NB4 (cell line): ENCODE results near the gene DNAJC8.

Experiments used
- DNase-seq: peaks from one replicate; pipeline ENCODE4 v3.0.0; 2010; ENCODE audit warnings: low read depth
- H3K4me3 ChIP-seq: one replicate; pipeline ENCODE4 v1.5.1; 2011; ENCODE audit warnings: mild to moderate bottlenecking, low read depth, low read length, moderate library complexity
- CTCF ChIP-seq: IDR thresholded peaks from one replicate; pipeline ENCODE4 v1.5.1; 2012; ENCODE audit warnings: low read depth, low read length
- MAX ChIP-seq: IDR thresholded peaks from 2 replicates; pipeline ENCODE4 v1.6.1; 2011; ENCODE audit warnings: low read depth, low read length
- MYC ChIP-seq: IDR thresholded peaks from 2 replicates; pipeline ENCODE4 v1.6.1; 2011; ENCODE audit warnings: low read depth, low read length
- POLR2A ChIP-seq: IDR thresholded peaks from 2 replicates; pipeline ENCODE4 v1.6.1; 2011; ENCODE audit warnings: mild to moderate bottlenecking; ENCODE audit not compliant: insufficient read length; ENCODE audit errors: extremely low read depth

DNAJC8 gene

GRCh38 chr1:28180306-28181305, 52.2 kb downstream of the DNAJC8 start:
- DNase-seq, result no peak
- TF ChIP-seq MAX (no peak), POLR2A (no peak), MYC (no peak), CTCF (no peak)

GRCh38 chr1:28178690-28179485, 53.9 kb downstream of the DNAJC8 start:
- TF ChIP-seq MYC (no peak), CTCF (no peak), POLR2A (no peak), MAX (no peak)
- DNase-seq, result no peak
- no peak overlapping the region for H3K4me3 ChIP-seq

More at GRCh38 chr1:28180306-28181305, 52.2 kb downstream of the DNAJC8 start:
- no peak overlapping the region for H3K4me3 ChIP-seq

DNA sequence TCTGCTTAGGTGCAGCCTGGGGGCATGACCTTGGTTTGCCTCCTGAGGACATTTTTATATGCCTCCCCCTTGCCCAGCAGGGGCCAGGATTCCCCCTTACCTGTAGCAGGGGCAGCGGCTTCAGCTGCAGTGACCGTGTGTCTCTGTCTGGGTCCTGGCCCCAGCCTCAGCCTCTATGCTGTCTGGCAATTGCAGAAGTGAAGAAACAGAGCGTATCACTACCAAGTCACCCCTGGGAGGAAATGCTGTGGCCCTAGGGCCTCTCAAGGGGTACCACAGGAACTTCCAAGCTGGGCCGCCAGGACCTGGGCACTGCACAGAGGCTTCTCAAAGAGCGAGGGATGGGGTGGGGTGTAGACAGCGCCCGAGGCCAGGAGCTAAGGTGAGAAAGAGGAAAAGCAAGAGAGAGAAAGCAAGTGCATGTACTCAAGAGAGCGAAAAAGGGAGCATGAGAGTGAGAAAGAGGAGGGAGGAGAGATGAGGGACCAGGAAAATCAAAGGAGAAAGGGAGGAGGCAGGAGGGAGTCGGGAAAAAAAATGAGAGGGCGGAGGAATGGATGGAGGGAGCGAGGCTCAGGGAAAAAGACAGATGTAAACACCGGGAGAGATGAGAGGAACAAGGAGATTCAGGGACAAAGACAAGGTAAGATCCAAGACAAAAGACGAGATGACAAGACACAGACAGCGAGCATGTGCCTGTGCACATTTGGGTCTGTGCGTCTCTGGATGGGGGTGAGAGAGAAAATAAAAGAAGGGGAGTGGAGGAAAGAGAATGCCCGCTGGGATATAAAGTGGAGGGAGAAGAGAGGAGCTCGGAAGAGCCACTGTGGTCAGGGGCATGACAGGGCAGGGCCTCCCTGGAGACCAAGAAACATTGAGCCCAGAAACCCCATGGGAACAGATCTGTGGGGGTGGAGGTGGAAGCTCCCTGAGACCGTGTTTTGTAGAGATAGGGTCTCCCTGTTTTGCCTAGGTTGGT, 56.0 kb downstream of the DNAJC8 start, which contains the start of gene PTAFR:
TSS of gene PTAFR (minus strand) at position 199 of the 979 bp plus-strand sequence. CDS start 25,669 bp downstream, outside the sequence.
- H3K4me3 ChIP-seq, result peak within 1 kb of the TSS; percentile 53
- TF ChIP-seq POLR2A (no peak), MYC (no peak), CTCF (no peak), MAX (peak; percentile 57; the same call in 1 of the 2 replicates)
- DNase-seq, result peak; percentile 90

DNA sequence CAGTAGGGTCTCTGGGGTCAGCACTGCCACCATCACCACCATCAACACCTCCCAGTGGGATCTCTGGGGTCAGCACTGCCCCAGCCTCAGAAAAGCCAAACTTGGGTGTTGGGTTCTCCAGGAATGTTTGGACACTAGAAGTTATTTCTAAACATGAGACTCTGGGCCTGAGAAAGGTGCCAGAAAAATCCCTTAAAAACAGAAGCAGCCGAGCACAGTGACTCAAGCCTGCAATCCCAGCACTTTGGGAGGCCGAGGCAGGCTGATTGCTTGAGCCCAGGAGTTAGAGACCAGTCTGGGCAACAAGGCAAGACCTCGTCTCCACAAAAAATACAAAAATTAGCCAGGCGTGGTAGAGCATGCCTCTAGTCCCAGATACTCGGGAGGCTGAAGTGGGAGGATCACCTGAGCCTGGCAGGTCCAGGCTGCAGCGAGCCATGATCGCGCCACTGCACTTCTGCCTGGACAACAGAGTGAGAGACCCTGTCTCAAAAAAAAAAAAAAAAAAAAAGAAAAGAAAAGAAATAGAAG, 56.8 kb downstream of the DNAJC8 start:
- peak overlapping the region; percentile 53 for H3K4me3 ChIP-seq
- TF ChIP-seq CTCF, result no peak
- TF ChIP-seq MYC, result no peak
- no peak for TF ChIP-seq MAX
- no peak for DNase-seq

DNA sequence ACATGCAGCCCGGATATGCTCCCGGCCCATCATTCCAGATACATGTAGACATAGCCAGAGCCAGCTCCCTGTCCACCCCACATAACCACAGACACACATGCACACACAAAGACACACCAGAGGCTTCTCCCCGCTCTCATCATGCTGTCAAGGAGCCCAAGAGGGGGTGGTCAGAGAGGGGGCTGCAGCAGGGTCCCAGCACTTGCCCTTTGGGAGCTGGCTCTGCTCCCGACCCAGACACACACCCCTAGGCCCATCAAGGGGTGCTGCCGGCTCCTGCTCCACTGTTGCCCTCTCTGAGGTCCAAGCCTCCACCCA, 58.9 kb downstream of the DNAJC8 start:
- TF ChIP-seq CTCF (no peak), POLR2A (no peak), MAX (no peak), MYC (no peak)
- H3K4me3 ChIP-seq, result peak overlapping the region; percentile 21
- no peak for DNase-seq
